Stimulated activated CD8-positive, alpha-beta memory T cell treated with anti-CD3 and anti-CD28 coated beads, Interleukin-4, amount 100 ng/mL, for 4 hours (primary cell): ENCODE data around the gene STOX1.
"Not testable (repeated sequence)": the region's sequence is repeated elsewhere in the genome, so short reads cannot be mapped to it uniquely, and the experiment has no call there.

Source experiments
- DNase-seq, 2 donors: peaks; one replicate each; pipeline ENCODE4 v3.0.0-alpha.2; 2020; ENCODE audit warnings: low read depth in 2 of 2, low spot score in 1 of 2

STOX1 gene

DNA sequence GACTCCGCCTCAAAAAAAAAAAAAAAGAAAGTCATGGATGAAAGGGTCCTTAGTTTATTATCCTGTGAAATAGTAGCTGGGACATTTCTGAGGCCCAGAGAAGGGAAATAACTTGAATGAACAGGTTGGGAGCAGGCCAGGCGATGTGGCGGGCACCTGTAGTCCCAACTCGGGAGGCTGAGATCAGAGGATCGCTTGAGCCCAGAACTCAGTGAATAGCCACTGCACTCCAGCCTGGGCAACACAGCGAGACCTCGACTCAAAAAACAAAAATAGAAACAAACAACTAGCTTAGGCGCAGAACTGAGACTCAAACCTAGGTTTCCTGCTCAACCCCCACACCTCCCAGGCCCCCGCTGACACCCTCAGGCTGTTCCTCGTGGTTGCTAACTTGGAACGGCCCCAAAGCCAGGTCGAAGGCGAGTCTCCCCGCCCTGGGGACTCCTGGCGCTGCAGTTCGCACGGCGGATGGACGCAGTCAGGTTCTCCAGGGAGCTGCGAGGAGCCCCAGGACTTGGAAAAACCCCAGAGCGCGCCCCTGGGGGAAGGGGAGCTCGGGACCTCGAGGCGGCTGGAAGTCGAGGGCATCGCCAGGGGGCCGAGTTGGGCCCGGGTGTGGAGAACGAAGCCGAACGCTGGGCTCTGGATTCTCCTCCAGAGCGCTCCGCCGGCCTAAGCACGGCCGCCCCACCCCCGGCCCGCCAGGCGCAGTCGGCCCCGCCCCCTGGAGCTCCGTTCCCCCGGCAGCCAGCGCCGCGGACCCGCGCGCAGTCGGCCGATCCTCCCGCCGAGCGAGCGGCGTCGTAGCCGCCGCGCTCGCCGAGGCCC is at the start of gene STOX1:
STOX1 (plus strand) TSS at position 768 of the 828 bp plus-strand sequence. CDS start 93 bp downstream, outside the sequence.
- peak; percentile 12 to 27 for DNase-seq

DNA sequence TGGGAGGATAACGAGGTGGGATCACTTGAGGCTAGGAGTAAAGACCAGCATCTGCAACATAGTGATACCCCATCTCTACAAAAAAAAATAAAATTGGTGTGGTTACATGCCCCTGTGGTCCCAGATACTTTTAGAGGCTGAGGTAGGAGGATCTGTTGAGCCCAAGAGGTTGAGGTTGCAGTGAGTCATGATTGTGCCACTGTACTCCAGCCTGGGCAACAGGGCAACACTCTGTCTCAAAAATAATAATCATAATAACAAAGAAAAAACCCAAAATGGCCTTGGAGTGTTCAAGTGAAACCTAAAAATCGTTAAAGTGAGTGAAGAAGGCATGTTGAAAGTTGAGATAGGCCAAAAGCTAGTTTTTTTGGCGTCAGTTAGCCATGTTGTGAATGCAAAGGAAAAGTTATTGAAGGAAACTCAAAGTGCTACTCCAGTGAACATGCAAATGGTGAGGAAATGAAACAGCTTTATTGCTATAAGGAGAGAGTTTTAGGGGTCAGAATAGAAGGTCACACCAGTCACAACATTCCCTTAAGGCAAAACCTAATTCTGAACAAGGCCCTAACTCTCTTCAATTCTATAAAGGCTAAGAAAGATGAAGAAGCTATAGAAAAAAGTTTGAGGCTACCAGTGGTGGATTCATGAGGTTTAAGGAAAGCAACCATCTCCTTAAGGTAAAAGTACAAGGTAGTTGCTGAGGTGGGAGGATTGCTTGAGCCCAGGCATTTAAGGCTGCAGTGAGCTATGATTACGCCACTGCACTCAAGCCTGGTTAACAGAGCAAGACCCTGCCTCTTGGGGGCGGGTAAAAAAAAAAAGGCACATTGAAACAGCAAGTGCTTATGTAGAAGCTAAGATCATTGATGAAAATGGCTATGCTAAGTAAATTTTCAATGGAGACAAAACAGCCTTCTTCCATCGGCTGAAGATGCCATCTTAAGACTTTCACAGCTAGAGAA is 45.4 kb upstream of the STOX1 start:
- DNase-seq: no peak

DNA sequence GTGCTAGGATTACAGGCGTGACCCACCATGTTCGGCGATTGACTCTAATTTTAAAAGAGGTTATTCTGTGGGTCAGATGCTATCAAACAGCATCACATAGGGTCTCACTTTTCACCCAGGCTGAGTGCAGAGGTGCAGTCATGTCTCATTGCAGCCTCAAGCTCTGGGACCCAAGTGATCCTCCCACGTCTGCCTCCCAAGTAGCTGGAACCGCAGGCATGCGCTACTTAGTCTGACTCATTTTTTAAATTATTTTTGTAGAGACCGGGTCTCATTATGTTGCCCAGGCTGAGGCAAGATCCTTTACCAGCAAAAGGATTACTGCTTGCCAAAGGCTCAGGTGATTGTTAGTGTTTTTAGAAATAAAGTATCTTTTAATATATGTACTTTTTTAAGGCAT is 42.9 kb upstream of the STOX1 start:
- DNase-seq: no peak

DNA sequence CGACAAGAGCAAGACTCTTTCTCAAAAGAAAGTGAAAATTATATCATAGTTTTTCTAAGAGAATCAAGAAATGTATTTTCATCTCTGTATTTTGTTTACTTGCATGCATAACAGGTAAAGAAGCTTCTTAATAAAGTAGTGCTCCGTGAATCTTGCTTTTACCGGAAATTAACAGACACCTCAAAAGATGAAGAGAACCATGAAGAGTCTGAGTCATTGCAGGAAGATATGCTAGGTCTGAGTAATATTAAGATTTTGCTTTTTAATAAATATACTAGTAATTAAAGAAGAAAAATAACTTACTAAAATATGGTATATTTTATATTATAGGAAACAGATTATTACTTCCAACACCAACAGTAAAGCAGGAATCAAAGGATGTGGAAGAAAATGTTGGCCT is 39.5 kb upstream of the STOX1 start:
- DNase-seq: no peak

DNA sequence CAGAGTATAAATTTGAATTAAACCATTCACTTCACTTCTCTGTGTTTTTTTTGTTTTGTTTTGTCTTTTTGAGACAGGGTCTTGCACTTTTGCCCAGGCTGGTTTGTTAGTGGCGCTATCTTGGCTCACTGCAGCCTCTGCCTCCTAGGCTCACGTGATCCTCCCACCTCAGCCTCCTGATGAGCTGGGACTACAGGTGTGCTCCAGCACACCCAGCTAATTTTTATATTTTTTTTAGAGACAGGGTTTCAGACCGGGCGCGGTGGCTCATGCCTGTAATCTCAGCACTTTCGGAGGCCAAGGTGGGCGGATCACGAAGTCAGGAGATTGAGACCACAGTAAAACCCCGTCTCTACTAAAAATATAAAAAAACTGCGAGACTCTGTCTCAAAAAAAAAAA is 36.9 kb upstream of the STOX1 start:
- DNase-seq: no peak

DNA sequence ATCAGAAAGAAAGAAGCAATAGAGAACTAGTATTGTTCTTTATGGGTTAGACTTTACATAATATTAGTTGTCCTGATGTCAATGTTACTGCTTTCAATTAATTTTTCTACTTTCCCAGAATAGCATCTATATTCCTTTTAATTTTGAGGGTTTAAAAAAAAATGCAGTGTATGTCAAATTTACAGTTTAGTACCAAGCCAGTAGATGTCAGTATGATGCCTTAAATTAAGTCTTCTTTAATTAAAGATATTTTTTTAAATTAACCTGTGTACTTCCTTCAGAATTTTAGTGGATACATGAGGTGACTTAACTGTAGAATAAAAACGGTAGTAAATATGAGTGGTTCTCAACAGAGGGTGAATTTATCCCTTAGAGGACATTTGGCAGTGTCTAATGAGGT is 35.2 kb upstream of the STOX1 start:
- DNase-seq: no peak

- DNase-seq: no peak
Measured at GRCh38 chr10:68795886-68796532, 31.3 kb upstream of the STOX1 start.

DNA sequence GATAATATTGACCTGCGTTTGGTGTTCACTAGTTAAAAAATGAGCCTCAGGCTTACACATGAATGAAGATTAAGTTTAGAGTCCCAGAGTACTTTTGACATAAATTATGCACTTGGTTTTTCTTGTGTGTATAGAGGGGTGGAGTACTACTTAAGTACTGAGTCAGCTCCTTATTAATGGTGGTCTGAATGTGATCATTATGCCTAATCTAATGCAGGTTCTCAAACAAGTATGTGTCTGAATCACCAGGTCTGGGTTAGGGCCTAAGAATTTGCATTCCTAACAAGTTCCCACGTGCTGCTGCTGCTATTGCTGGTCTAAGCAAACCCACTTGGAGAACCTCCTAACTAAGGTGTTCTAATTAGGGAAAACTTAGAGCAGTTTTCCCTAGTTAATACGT is 30.7 kb upstream of the STOX1 start:
- DNase-seq: no peak

GRCh38 chr10:68800211-68800610 is 27.1 kb upstream of the STOX1 start:
- DNase-seq: no peak

- DNase-seq: no peak
Measured at GRCh38 chr10:68804692-68805091, 22.6 kb upstream of the STOX1 start.

- DNase-seq: not testable (repeated sequence)
Measured at GRCh38 chr10:68810830-68811229, 16.5 kb upstream of the STOX1 start.

- DNase-seq: no peak
Measured at GRCh38 chr10:68811314-68812009, 15.9 kb upstream of the STOX1 start.

- DNase-seq: no peak
Measured at GRCh38 chr10:68812420-68812819, 14.9 kb upstream of the STOX1 start.

- no peak for DNase-seq
Measured at GRCh38 chr10:68813559-68813958, 13.8 kb upstream of the STOX1 start.

- DNase-seq: no peak
Measured at GRCh38 chr10:68816796-68817412, 10.4 kb upstream of the STOX1 start.

- DNase-seq: not testable (repeated sequence)
Measured at GRCh38 chr10:68820359-68820758, 7.0 kb upstream of the STOX1 start.

- not testable (repeated sequence) for DNase-seq
Measured at GRCh38 chr10:68822626-68823025, 4.7 kb upstream of the STOX1 start.

- not testable (repeated sequence) for DNase-seq
Measured at GRCh38 chr10:68827592-68827959, 245 bp downstream of the STOX1 start.

GRCh38 chr10:68828083-68828601 is 811 bp downstream of the STOX1 start:
- DNase-seq: not testable (repeated sequence)

DNA sequence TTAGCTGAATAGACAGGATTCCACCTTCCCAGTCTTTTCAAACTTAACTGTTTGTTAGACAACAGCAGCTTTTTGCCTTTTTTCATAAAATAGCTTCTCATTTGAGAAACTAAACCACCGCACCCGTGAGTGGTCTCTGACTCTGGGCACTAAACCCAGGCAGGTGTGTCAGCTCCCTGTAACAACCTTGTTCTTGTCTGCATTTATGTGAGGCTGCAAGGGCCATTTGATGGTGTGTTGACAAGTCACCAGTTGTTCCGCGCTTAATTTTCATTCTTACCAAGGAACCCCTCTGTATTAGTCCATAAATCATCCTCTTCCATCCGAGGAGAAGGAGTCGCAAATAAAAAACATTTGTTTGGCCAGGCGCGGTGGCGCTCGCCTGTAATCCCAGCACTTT is 1.5 kb downstream of the STOX1 start:
- DNase-seq: no peak
